CD4-positive, alpha-beta T cell (primary cell): ENCODE measurements around the gene UPF3A. TPM values are rescaled to one million over a fixed set of nuclear protein-coding genes. Genes with fewer than 3 reads are reported as not detected.
A peak's percentile ranks its signal among the peaks of the same experiment; 100 is the strongest.

ENCODE experiments used
- ATAC-seq: fragments of 200-7000 bp; cut with Tn5 transposase; one replicate; pipeline ENCODE4 v1.10.0; 2022; ENCODE audit warnings: mild to moderate bottlenecking; ENCODE audit not compliant: poor library complexity
- CTCF ChIA-PET: fragments of 350-600 bp; sonication (Branson Sonifier 250); formaldehyde crosslinking; loops from one replicate; lab custom pipeline; 2021; ENCODE audit warnings: antibody characterized with exemption, inconsistent platforms; lab: Charles Lee
- POLR2A ChIA-PET: fragments of 350-600 bp; sonication (Branson Sonifier 250); formaldehyde crosslinking; loops from one replicate; lab custom pipeline; 2021; ENCODE audit warnings: antibody characterized with exemption, inconsistent platforms; lab: Charles Lee
- DNase-seq, 14 experiments: peaks; one replicate each; pipeline ENCODE4 v3.0.0-alpha.2; 2013 to 2020; ENCODE audit warnings: mixed read lengths in 2 of 14
- H3K27ac ChIP-seq, 2 donors: one replicate each; pipeline versions ENCODE4 v1.5.1 to v1.7.0; 2013; ENCODE audit warnings: low read length in 2 of 2, low read depth in 1 of 2, mild to moderate bottlenecking in 1 of 2
- H3K27me3 ChIP-seq, 2 experiments: 1 replicate in 1 of 2; 2 replicates in 1 of 2; pipeline versions ENCODE4 v1.6.1 to v1.7.0; 2013; ENCODE audit warnings: low read length in 2 of 2, control low read depth in 1 of 2, mild to moderate bottlenecking in 1 of 2, moderate library complexity in 1 of 2; ENCODE audit not compliant: insufficient read depth in 2 of 2, control insufficient read depth in 1 of 2
- H3K36me3 ChIP-seq: one replicate; pipeline ENCODE4 v1.6.1; 2013; ENCODE audit warnings: low read length, control low read depth; ENCODE audit not compliant: insufficient read depth
- H3K4me1 ChIP-seq: one replicate; pipeline ENCODE4 v1.6.1; 2013; ENCODE audit warnings: low read length, control low read depth; ENCODE audit not compliant: insufficient read depth
- H3K4me3 ChIP-seq: one replicate; pipeline ENCODE4 v1.5.1; 2013; ENCODE audit warnings: mild to moderate bottlenecking, low read length, moderate library complexity
- H3K9me3 ChIP-seq, 2 experiments: 1 replicate in 1 of 2; 2 replicates in 1 of 2; pipeline versions ENCODE4 v1.6.1 to v1.7.0; 2013; ENCODE audit warnings: low read length in 2 of 2, mild to moderate bottlenecking in 2 of 2, control low read depth in 1 of 2, moderate library complexity in 1 of 2; ENCODE audit not compliant: control insufficient read depth in 1 of 2, insufficient read depth in 1 of 2
- H3K27ac Mint-ChIP-seq: one replicate; pipeline ENCODE4 v1.8.0; 2020; ENCODE audit warnings: mixed read lengths
- H3K27me3 Mint-ChIP-seq: one replicate; pipeline ENCODE4 v1.8.0; 2021; ENCODE audit warnings: mixed read lengths
- H3K36me3 Mint-ChIP-seq: one replicate; pipeline ENCODE4 v1.8.0; 2021; ENCODE audit warnings: low read depth, mixed read lengths
- H3K4me1 Mint-ChIP-seq: one replicate; pipeline ENCODE4 v1.8.0; 2021; ENCODE audit warnings: low read depth, mixed read lengths
- H3K4me3 Mint-ChIP-seq: one replicate; pipeline ENCODE4 v1.8.0; 2020; ENCODE audit warnings: mild to moderate bottlenecking, mixed read lengths
- H3K9me3 Mint-ChIP-seq: one replicate; pipeline ENCODE4 v1.8.0; 2020; ENCODE audit warnings: mixed read lengths
- intact Hi-C, 2 experiments: fragments of 100-400 bp; cut with DNase I in 1 of 2; cut with micrococcal nuclease in 1 of 2; formaldehyde crosslinking; loops; one replicate each; pipeline versions ENCODE4 v1.15.1 to v1.9.0; 2023 to 2025; cut with DNase I, micrococcal nuclease
- polyA plus RNA-seq, 2 donors: library from polyadenylated mRNA; unstranded; fragments of 120-200 nt; gene quantifications; one replicate each; pipeline ENCODE4 v1.2.1, GENCODE V29; 2013
- total RNA-seq, 174 experiments: library from RNA in 2 of 174; stranded (reverse) in 2 of 174; gene quantifications; one replicate each; pipeline ENCODE4 v1.2.3 and lab custom pipeline; 2021 to 2026
- TF ChIP-seq, protein P1 (sequence below): fragments of 200-600 bp; IDR thresholded peaks from one replicate; pipeline ENCODE4 v1.8.0; 2022; ENCODE audit warnings: antibody characterized with exemption, mild to moderate bottlenecking

UPF3A gene
- total RNA-seq = 10 to 100 TPM; 31.8 TPM
- 66.5 TPM for polyA plus RNA-seq (2013, experiment 1 of 2)
- polyA plus RNA-seq (2013, experiment 2 of 2) = 66.0 TPM
- total RNA-seq (lab: John Stamatoyannopoulos, UW) = 13.3 to 115 (median 53.8) reads per million in 172 experiments

DNA sequence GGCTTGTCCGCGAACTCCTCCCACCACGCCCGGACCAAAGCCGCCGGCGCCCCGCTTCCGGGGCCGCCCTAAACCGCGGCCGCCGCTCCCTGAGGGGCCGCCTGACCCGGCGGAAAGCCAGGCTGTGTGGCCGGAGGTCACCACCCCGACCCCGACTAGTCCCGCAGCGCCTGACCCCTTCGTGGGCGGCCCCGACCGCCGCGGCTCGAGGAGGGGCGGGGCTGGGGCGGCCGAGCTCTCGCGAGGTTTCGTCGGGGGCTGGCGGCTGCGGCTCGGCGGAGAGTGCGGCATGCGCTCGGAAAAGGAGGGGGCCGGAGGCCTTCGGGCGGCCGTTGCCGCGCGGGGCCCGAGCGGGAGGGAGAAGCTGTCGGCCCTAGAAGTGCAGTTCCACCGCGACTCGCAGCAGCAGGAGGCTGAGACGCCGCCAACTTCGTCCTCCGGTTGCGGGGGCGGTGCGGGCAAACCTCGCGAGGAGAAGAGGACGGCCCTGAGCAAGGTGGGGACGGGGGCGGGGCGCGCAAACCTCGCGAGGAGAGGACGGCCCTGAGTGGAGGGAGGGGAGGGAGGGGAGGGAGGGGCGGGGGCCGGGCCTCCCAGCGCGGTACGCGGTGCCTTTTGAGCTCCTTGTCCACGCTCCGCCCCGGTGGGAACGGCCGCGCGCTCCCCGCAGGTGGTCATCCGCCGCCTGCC is at the start of gene UPF3A:
Gene UPF3A, plus strand, starts transcription at position 251 of the 690 bp plus-strand sequence. Its CDS starts 39 bp downstream, at position 290.
- POLR2A ChIA-PET = interaction anchor here (1.0 to 1.6 kb wide), 10 partner anchors 30 to 214 kb away, joined by 3 to 15 read pairs (median 5); partner anchors contain the start of genes CDC16 and CHAMP1
- H3K4me3 ChIP-seq = peak within 1 kb of the TSS; percentile 79
- CTCF ChIA-PET = interaction anchor here (2.6 kb wide), 1 partner anchor 52 kb away, joined by 11 read pairs; no protein-coding TSS in a partner anchor
- DNase-seq (peak; percentile 77 to 97 (median 86)), ATAC-seq (peak; percentile 82)
- Mint-ChIP-seq H3K9me3 (no peaks in the 10 kb centered on the region), H3K27me3 (no peaks in the 10 kb centered on the region), H3K27ac (peak within 1 kb of the TSS; percentile 94), H3K36me3 (peaks cover 56% of the 10 kb centered on the region), H3K4me3 (peak within 1 kb of the TSS; percentile 95), H3K4me1 (peaks cover 61% of the 10 kb centered on the region)
- H3K27ac ChIP-seq = peak within 1 kb of the TSS; percentile 72 to 89
- TF ChIP-seq, protein P1, sequence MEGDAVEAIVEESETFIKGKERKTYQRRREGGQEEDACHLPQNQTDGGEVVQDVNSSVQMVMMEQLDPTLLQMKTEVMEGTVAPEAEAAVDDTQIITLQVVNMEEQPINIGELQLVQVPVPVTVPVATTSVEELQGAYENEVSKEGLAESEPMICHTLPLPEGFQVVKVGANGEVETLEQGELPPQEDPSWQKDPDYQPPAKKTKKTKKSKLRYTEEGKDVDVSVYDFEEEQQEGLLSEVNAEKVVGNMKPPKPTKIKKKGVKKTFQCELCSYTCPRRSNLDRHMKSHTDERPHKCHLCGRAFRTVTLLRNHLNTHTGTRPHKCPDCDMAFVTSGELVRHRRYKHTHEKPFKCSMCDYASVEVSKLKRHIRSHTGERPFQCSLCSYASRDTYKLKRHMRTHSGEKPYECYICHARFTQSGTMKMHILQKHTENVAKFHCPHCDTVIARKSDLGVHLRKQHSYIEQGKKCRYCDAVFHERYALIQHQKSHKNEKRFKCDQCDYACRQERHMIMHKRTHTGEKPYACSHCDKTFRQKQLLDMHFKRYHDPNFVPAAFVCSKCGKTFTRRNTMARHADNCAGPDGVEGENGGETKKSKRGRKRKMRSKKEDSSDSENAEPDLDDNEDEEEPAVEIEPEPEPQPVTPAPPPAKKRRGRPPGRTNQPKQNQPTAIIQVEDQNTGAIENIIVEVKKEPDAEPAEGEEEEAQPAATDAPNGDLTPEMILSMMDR = no peak
- H3K4me1 ChIP-seq = peaks cover 37% of the 10 kb centered on the region
- peaks cover 14% of the 10 kb centered on the region for H3K36me3 ChIP-seq
- intact Hi-C loops = loop anchor here (1.0 to 2.0 kb wide), 3 partner anchors 33 to 47 kb away; partner anchors contain the start of genes CHAMP1 (in 2 of the 2) and CDC16 (in 1 of the 2)
- H3K9me3 ChIP-seq = no peaks in the 10 kb centered on the region
- no peaks in the 10 kb centered on the region for H3K27me3 ChIP-seq

DNA sequence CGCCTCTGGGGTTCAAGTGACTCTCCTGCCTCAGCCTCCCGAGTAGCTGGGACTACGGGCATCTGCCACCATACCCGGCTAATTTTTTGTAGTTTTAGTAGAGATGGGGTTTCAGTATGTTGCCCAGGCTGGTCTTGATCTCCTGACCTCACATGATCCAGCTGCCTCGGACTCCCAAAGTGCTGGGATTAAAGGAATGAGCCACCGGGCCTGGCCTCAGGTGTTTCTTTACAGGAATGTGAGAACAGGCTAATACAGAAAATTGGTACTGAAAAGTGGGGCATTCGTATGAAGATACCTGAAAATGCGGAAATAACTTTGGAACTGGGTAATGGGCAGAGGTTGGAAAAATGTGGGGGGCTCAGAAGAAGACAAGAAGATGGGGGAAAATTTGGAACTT is 49.5 kb upstream of the UPF3A start:
- TF ChIP-seq, protein P1 = no peak
- Histone ChIP-seq H3K9me3 (no peaks in the 10 kb centered on the region), H3K36me3 (peaks cover 4% of the 10 kb centered on the region), H3K4me3 (no peak overlapping the region), H3K27ac (no peak overlapping the region), H3K27me3 (no peaks in the 10 kb centered on the region), H3K4me1 (peaks cover 22% of the 10 kb centered on the region)
- ChIA-PET POLR2A (interaction anchor here (0.6 kb wide), 1 partner anchor 119 kb away, joined by 3 read pairs; no protein-coding TSS in a partner anchor), CTCF (no interaction called here)
- no peak for ATAC-seq
- no peaks in the 10 kb centered on the region for H3K9me3 Mint-ChIP-seq
- peaks cover 16% of the 10 kb centered on the region for H3K36me3 Mint-ChIP-seq
- peaks cover 37% of the 10 kb centered on the region for H3K4me1 Mint-ChIP-seq
- no peaks in the 10 kb centered on the region for H3K27me3 Mint-ChIP-seq
- DNase-seq = no peak
- intact Hi-C loops = no loop called here
- no peak overlapping the region for H3K27ac Mint-ChIP-seq
- H3K4me3 Mint-ChIP-seq = no peak overlapping the region

- intact Hi-C loops = loop anchor here in 1 of 2 experiments (2.0 kb wide), 1 partner anchor 47 kb away; the partner anchor contains the start of gene UPF3A
- peak overlapping the region; percentile 92 for H3K4me3 Mint-ChIP-seq
- peaks cover 33% of the 10 kb centered on the region for H3K36me3 Mint-ChIP-seq
- peaks cover 33% of the 10 kb centered on the region for H3K4me1 Mint-ChIP-seq
- no peak for DNase-seq
- no peaks in the 10 kb centered on the region for H3K9me3 Mint-ChIP-seq
- no peaks in the 10 kb centered on the region for H3K27me3 Mint-ChIP-seq
- H3K27ac ChIP-seq = no peak overlapping the region
- no peaks in the 10 kb centered on the region for H3K27me3 ChIP-seq
- no peak for ATAC-seq
- peak overlapping the region; percentile 85 for H3K27ac Mint-ChIP-seq
- H3K4me1 ChIP-seq = peaks cover 20% of the 10 kb centered on the region
- ChIA-PET CTCF (no interaction called here), POLR2A (no interaction called here)
- H3K9me3 ChIP-seq = no peaks in the 10 kb centered on the region
- H3K4me3 ChIP-seq = peak overlapping the region; percentile 87
- TF ChIP-seq, protein P1 = no peak
- peaks cover 26% of the 10 kb centered on the region for H3K36me3 ChIP-seq
Observed at GRCh38 chr13:114234266-114234644, 47.1 kb upstream of the UPF3A start.
